ENCODE results near the gene FBXL2.

- TF ChIP-seq, protein P1, sequence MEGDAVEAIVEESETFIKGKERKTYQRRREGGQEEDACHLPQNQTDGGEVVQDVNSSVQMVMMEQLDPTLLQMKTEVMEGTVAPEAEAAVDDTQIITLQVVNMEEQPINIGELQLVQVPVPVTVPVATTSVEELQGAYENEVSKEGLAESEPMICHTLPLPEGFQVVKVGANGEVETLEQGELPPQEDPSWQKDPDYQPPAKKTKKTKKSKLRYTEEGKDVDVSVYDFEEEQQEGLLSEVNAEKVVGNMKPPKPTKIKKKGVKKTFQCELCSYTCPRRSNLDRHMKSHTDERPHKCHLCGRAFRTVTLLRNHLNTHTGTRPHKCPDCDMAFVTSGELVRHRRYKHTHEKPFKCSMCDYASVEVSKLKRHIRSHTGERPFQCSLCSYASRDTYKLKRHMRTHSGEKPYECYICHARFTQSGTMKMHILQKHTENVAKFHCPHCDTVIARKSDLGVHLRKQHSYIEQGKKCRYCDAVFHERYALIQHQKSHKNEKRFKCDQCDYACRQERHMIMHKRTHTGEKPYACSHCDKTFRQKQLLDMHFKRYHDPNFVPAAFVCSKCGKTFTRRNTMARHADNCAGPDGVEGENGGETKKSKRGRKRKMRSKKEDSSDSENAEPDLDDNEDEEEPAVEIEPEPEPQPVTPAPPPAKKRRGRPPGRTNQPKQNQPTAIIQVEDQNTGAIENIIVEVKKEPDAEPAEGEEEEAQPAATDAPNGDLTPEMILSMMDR (IDR thresholded peaks at IDR 0.05), result no peak
- no peak for TF ChIP-seq POLR2A (IDR thresholded peaks at IDR 0.05)
Observed at GRCh38 chr3:33394403-33395054, 117.3 kb downstream of the FBXL2 start.
